HG02763 (cell line): ENCODE measurements around the gene ADAMTS1.
"Not testable (repeated sequence)": the region's sequence is repeated elsewhere in the genome, so short reads cannot be mapped to it uniquely, and the experiment has no call there.

Experiments
- ATAC-seq: cut with Tn5 transposase; IDR thresholded peaks from one replicate; pipeline ENCODE4 v1.9.1; 2021; ENCODE audit warnings: mild to moderate bottlenecking, moderate library complexity; ENCODE audit not compliant: unreplicated experiment

The ADAMTS1 gene

GRCh38 chr21:26845066-26845758, at the start of gene ADAMTS1:
TSS of gene ADAMTS1 (minus strand) at chr21:26845409. CDS start at chr21:26844954, 455 bp downstream.
- ATAC-seq: no peak

- ATAC-seq: no peak
These were observed 46.9 kb upstream of the ADAMTS1 start for GRCh38 chr21:26892151-26892550.

- no peak for ATAC-seq
These were observed 43.7 kb upstream of the ADAMTS1 start for GRCh38 chr21:26888931-26889330.

- ATAC-seq: no peak
These were observed 43.0 kb upstream of the ADAMTS1 start for GRCh38 chr21:26888256-26888655.

GRCh38 chr21:26887251-26887650, 42.0 kb upstream of the ADAMTS1 start:
- no peak for ATAC-seq

GRCh38 chr21:26884436-26884835, 39.2 kb upstream of the ADAMTS1 start:
- no peak for ATAC-seq

- no peak for ATAC-seq
These were observed 38.6 kb upstream of the ADAMTS1 start for GRCh38 chr21:26883768-26884167.

- no peak for ATAC-seq
These were observed 36.5 kb upstream of the ADAMTS1 start for GRCh38 chr21:26881504-26882228.

GRCh38 chr21:26877018-26877417, 31.8 kb upstream of the ADAMTS1 start:
- ATAC-seq: no peak

GRCh38 chr21:26874347-26874746, 29.1 kb upstream of the ADAMTS1 start:
- ATAC-seq: no peak

GRCh38 chr21:26865857-26866256, 20.6 kb upstream of the ADAMTS1 start:
- ATAC-seq: no peak

GRCh38 chr21:26856871-26857350, 11.7 kb upstream of the ADAMTS1 start:
- ATAC-seq: not testable (repeated sequence)

- not testable (repeated sequence) for ATAC-seq
These were observed 9.5 kb upstream of the ADAMTS1 start for GRCh38 chr21:26854695-26855094.

- no peak for ATAC-seq
These were observed 7.2 kb upstream of the ADAMTS1 start for GRCh38 chr21:26852423-26852822.

- ATAC-seq: no peak
These were observed 6.1 kb upstream of the ADAMTS1 start for GRCh38 chr21:26851109-26851944.

GRCh38 chr21:26850116-26850643, 5.0 kb upstream of the ADAMTS1 start:
- ATAC-seq: no peak

GRCh38 chr21:26849428-26850115, 4.4 kb upstream of the ADAMTS1 start:
- no peak for ATAC-seq

- no peak for ATAC-seq
These were observed 2.7 kb upstream of the ADAMTS1 start for GRCh38 chr21:26847921-26848320.

- ATAC-seq: no peak
These were observed 1.8 kb upstream of the ADAMTS1 start for GRCh38 chr21:26847002-26847401.
